Activated B cell treated with CpG ODN at 0.5 μM for 24 hours (primary cell): Measurements from ENCODE around the gene CACHD1. TPM values are rescaled to one million over a fixed set of nuclear protein-coding genes. Genes with fewer than 3 reads are reported as not detected.

ENCODE experiments used
- ATAC-seq: fragments of 200-7000 bp; cut with Tn5 transposase; one replicate; pipeline ENCODE4 v1.10.0; 2021; ENCODE audit warnings: low read depth, mild to moderate bottlenecking, moderate library complexity
- CTCF ChIA-PET: fragments of 350-600 bp; sonication (Branson Sonifier 250); formaldehyde crosslinking; loops from one replicate; lab custom pipeline; 2021; ENCODE audit warnings: antibody characterized with exemption; lab: Charles Lee
- POLR2A ChIA-PET: fragments of 350-600 bp; sonication (Branson Sonifier 250); formaldehyde crosslinking; loops from one replicate; lab custom pipeline; 2021; ENCODE audit warnings: antibody characterized with exemption; lab: Charles Lee
- DNase-seq: peaks from one replicate; pipeline ENCODE4 v3.0.0; 2022
- H3K27ac Mint-ChIP-seq: one replicate; pipeline ENCODE4 v1.8.0; 2020; ENCODE audit warnings: mixed read lengths
- H3K27me3 Mint-ChIP-seq: one replicate; pipeline ENCODE4 v1.8.0; 2021; ENCODE audit warnings: mixed read lengths
- H3K36me3 Mint-ChIP-seq: one replicate; pipeline ENCODE4 v1.8.0; 2021; ENCODE audit warnings: low read depth, mixed read lengths
- H3K4me1 Mint-ChIP-seq: one replicate; pipeline ENCODE4 v1.8.0; 2021; ENCODE audit warnings: mixed read lengths
- H3K4me3 Mint-ChIP-seq: one replicate; pipeline ENCODE4 v1.8.0; 2020; ENCODE audit warnings: mild to moderate bottlenecking, mixed read lengths
- H3K9me3 Mint-ChIP-seq: one replicate; pipeline ENCODE4 v1.8.0; 2020; ENCODE audit warnings: mixed read lengths
- intact Hi-C: fragments of 100-400 bp; cut with micrococcal nuclease; formaldehyde crosslinking; loops from one replicate; pipeline ENCODE4 v1.15.1; 2024
- total RNA-seq: library from RNA; stranded (reverse); gene quantifications from 2 replicates; pipeline ENCODE4 v1.2.3, GENCODE V29; 2022
- TF ChIP-seq, protein P1 (sequence below): fragments of 200-600 bp; IDR thresholded peaks from one replicate; pipeline ENCODE4 v1.8.0; 2022; ENCODE audit warnings: antibody characterized with exemption, mild to moderate bottlenecking

The CACHD1 gene
- total RNA-seq, 1 donor from 2014 or later = 0.22 TPM

DNA sequence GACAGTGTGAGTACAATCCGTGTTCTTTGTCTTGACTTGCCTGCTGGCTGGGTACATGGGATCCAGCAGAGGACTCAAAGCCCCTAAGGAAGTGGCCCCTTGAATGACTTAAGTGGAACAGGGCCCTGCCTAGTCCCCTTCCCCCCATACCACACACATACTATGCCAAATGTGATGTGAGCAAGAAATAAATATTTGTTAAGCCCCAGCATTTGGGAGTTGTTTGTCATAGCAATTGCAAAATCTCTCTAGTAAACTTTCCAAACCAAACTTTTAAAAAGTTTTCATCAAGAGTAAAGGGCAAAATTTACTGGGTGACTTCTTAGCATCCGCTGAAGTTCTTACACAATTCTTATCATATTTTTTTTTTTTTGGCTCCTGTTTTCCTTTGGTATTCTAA, 32.5 kb upstream of the CACHD1 start:
- intact Hi-C loops = no loop called here
- Mint-ChIP-seq H3K4me1 (no peaks in the 10 kb centered on the region), H3K27ac (no peak overlapping the region), H3K4me3 (no peak overlapping the region), H3K36me3 (no peaks in the 10 kb centered on the region), H3K9me3 (peaks cover 2% of the 10 kb centered on the region), H3K27me3 (peaks cover 6% of the 10 kb centered on the region)
- no peak for ATAC-seq
- TF ChIP-seq, protein P1, sequence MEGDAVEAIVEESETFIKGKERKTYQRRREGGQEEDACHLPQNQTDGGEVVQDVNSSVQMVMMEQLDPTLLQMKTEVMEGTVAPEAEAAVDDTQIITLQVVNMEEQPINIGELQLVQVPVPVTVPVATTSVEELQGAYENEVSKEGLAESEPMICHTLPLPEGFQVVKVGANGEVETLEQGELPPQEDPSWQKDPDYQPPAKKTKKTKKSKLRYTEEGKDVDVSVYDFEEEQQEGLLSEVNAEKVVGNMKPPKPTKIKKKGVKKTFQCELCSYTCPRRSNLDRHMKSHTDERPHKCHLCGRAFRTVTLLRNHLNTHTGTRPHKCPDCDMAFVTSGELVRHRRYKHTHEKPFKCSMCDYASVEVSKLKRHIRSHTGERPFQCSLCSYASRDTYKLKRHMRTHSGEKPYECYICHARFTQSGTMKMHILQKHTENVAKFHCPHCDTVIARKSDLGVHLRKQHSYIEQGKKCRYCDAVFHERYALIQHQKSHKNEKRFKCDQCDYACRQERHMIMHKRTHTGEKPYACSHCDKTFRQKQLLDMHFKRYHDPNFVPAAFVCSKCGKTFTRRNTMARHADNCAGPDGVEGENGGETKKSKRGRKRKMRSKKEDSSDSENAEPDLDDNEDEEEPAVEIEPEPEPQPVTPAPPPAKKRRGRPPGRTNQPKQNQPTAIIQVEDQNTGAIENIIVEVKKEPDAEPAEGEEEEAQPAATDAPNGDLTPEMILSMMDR = no peak
- ChIA-PET CTCF (no interaction called here), POLR2A (no interaction called here)
- DNase-seq = no peak

DNA sequence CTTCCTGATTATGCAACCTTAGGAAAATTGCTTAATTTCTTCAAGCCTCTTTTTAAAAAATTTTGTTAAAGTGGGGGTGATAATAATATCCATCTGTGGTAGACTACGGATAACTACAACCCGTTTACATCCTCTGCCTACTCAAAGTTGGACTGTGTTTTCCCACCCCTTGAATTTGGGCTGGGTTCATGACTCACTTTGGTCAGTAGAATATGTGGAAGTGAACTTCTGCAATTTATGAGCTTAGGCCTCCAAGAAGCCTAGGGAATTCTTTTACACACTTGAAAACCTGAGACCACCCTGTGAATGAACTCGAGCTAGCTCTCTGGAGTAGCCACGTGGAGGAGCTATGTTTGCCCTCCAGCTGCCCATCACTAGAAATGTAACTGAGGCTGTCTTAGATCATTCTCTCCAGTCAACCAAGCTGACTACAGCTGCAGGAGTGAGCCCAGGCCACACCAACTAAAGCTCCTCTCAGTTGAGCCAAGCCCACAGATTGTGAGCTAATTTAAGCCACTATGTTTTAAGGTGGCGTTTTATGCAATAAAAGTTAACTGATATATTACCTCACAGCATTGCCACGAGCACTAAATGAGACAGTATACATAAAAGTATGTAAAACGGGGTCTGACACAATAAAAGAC, 29.6 kb upstream of the CACHD1 start:
- Mint-ChIP-seq H3K36me3 (no peaks in the 10 kb centered on the region), H3K27ac (no peak overlapping the region), H3K4me1 (no peaks in the 10 kb centered on the region), H3K4me3 (no peak overlapping the region), H3K27me3 (no peaks in the 10 kb centered on the region), H3K9me3 (peaks cover 2% of the 10 kb centered on the region)
- DNase-seq (no peak), ATAC-seq (no peak)
- intact Hi-C loops = no loop called here
- TF ChIP-seq, protein P1 = no peak
- CTCF ChIA-PET = no interaction called here
- POLR2A ChIA-PET = no interaction called here

DNA sequence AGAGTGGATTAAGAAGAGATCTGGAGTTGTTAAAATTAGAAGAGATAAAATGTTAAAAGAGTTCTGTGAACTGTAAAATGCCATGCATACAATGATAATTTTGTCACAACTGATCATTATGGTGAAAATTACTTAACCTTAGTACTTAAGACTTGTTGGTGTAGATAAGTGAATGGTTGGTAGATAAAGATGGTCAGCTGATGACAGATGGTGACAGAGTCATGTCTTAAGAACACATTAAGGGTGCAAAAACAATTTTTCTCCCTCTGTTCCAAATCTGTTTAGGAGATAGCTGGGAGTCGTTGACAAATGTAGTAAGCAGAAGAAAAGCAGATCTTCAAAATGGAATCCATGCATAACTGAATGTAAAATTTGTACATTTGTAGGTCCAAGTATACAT, 18.5 kb upstream of the CACHD1 start:
- CTCF ChIA-PET = no interaction called here

GRCh38 chr1:64453688-64454087, 16.2 kb upstream of the CACHD1 start:
- no peak for DNase-seq
- intact Hi-C loops = no loop called here
- H3K27ac Mint-ChIP-seq = no peak overlapping the region
- ChIA-PET CTCF (no interaction called here), POLR2A (no interaction called here)
- TF ChIP-seq, protein P1 = no peak
- no peaks in the 10 kb centered on the region for H3K9me3 Mint-ChIP-seq
- no peak for ATAC-seq
- H3K4me3 Mint-ChIP-seq = no peak overlapping the region
- peaks cover 12% of the 10 kb centered on the region for H3K27me3 Mint-ChIP-seq
- no peaks in the 10 kb centered on the region for H3K4me1 Mint-ChIP-seq
- H3K36me3 Mint-ChIP-seq = no peaks in the 10 kb centered on the region

More for the DNA sequence above, 18.5 kb upstream of the CACHD1 start:
- ATAC-seq (no peak), DNase-seq (no peak)
- peaks cover 13% of the 10 kb centered on the region for H3K27me3 Mint-ChIP-seq
- POLR2A ChIA-PET = no interaction called here
- intact Hi-C loops = no loop called here
- no peaks in the 10 kb centered on the region for H3K9me3 Mint-ChIP-seq
- H3K27ac Mint-ChIP-seq = no peak overlapping the region
- TF ChIP-seq, protein P1 = no peak
- H3K4me3 Mint-ChIP-seq = no peak overlapping the region
- H3K36me3 Mint-ChIP-seq = no peaks in the 10 kb centered on the region
- no peaks in the 10 kb centered on the region for H3K4me1 Mint-ChIP-seq

DNA sequence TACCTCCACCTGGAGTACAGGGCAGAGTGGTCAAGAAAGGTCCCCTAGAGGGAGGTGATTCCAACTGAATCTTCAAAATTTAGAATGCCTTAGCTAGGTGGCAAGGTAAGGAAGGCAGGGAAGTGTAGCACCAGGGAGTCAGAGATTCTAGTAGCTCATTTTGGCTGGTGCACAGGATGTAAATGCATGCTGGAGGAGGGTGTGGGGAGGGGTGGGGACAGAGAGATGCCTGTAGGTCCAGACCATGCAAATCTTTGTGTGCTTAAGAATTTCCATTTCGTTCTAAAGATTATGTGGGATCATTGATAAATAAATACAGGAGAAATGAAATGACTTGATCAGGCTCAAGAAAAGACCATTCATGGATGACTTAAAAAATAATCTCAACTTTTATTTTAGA, 11.0 kb upstream of the CACHD1 start:
- ATAC-seq (no peak), DNase-seq (no peak)
- Mint-ChIP-seq H3K36me3 (no peaks in the 10 kb centered on the region), H3K27me3 (peaks cover 12% of the 10 kb centered on the region), H3K4me1 (no peaks in the 10 kb centered on the region), H3K9me3 (no peaks in the 10 kb centered on the region), H3K27ac (no peak overlapping the region), H3K4me3 (no peak overlapping the region)
- TF ChIP-seq, protein P1 = no peak
- intact Hi-C loops = no loop called here
- CTCF ChIA-PET = no interaction called here
- POLR2A ChIA-PET = no interaction called here
